Keratinocyte (primary cell): ENCODE data around the gene CGB7. TPM values are rescaled to one million over a fixed set of nuclear protein-coding genes. Genes with fewer than 3 reads are reported as not detected.

ENCODE experiments used
- DNase-seq: peaks from one replicate; pipeline ENCODE4 v3.0.0-alpha.2; 2011; ENCODE audit warnings: low read depth, missing footprints, low spot score
- FAIRE-seq: peaks from 2 replicates; lab custom pipeline; 2011; peaks lifted over from hg19 to GRCh38; lab: Jason Lieb, UNC
- H2AFZ ChIP-seq: 2 replicates; pipeline ENCODE4 v1.6.0; 2012; ENCODE audit warnings: low read length, control low read depth, inconsistent platforms; ENCODE audit not compliant: control insufficient read depth
- H3K27ac ChIP-seq: 2 replicates; pipeline ENCODE4 v1.5.1; 2011; ENCODE audit warnings: low read length; ENCODE audit not compliant: control insufficient read depth, insufficient read depth
- H3K27me3 ChIP-seq: 3 replicates; pipeline ENCODE4 v1.6.0; 2011; ENCODE audit warnings: low read length; ENCODE audit not compliant: control insufficient read depth, insufficient read depth; ENCODE audit errors: extremely low read depth
- H3K36me3 ChIP-seq, 2 experiments: 2 replicates in 1 of 2; 3 replicates in 1 of 2; pipeline ENCODE4 v1.5.1; 2011; ENCODE audit warnings: low read length in 2 of 2, mild to moderate bottlenecking in 1 of 2; ENCODE audit not compliant: control insufficient read depth in 2 of 2, insufficient read depth in 2 of 2; ENCODE audit errors: extremely low read depth in 1 of 2
- H3K4me1 ChIP-seq: 3 replicates; pipeline ENCODE4 v1.5.1; 2011; ENCODE audit warnings: low read length; ENCODE audit not compliant: control insufficient read depth, insufficient read depth; ENCODE audit errors: extremely low read depth
- H3K4me2 ChIP-seq: 3 replicates; pipeline ENCODE4 v1.6.0; 2011; ENCODE audit warnings: low read depth, low read length; ENCODE audit not compliant: control insufficient read depth, insufficient read depth; ENCODE audit errors: extremely low read depth
- H3K4me3 ChIP-seq, 3 experiments: fragments of 200-600 bp in 1 of 3; sonication (generic) in 1 of 3; 2 replicates in 2 of 3; 3 replicates in 1 of 3; pipeline ENCODE4 v1.5.1; 2011 to 2016; ENCODE audit warnings: low read length in 3 of 3, mild to moderate bottlenecking in 3 of 3, control low read depth in 2 of 3, inconsistent platforms in 1 of 3, low read depth in 1 of 3, mixed read lengths in 1 of 3, mixed run types in 1 of 3, moderate library complexity in 1 of 3; ENCODE audit not compliant: control insufficient read depth in 2 of 3, insufficient read depth in 2 of 3; ENCODE audit errors: extremely low read depth in 1 of 3
- H3K79me2 ChIP-seq: 2 replicates; pipeline ENCODE4 v1.6.0; 2012; ENCODE audit warnings: low read length; ENCODE audit not compliant: control insufficient read depth, insufficient read depth
- H3K9ac ChIP-seq: 3 replicates; pipeline ENCODE4 v1.6.0; 2011; ENCODE audit warnings: low read length; ENCODE audit not compliant: control insufficient read depth, insufficient read depth; ENCODE audit errors: extremely low read depth
- H3K9me1 ChIP-seq: 3 replicates; pipeline ENCODE4 v1.6.0; 2011; ENCODE audit warnings: low read length; ENCODE audit not compliant: control insufficient read depth, insufficient read depth; ENCODE audit errors: extremely low read depth
- H3K9me3 ChIP-seq: 2 replicates; pipeline ENCODE4 v1.5.1; 2012; ENCODE audit warnings: low read depth, low read length; ENCODE audit not compliant: control insufficient read depth
- H4K20me1 ChIP-seq: 3 replicates; pipeline ENCODE4 v1.6.0; 2011; ENCODE audit warnings: low read length; ENCODE audit not compliant: control insufficient read depth, insufficient read depth; ENCODE audit errors: extremely low read depth
- CTCF ChIP-seq, 3 experiments: IDR thresholded peaks in 1 of 3; conservative IDR thresholded peaks in 1 of 3; optimal IDR thresholded peaks in 1 of 3; 2 replicates in 2 of 3; 3 replicates in 1 of 3; pipeline versions ENCODE3 to v1.5.1; 2011; ENCODE audit warnings: low read length in 3 of 3, mild to moderate bottlenecking in 3 of 3, moderate library complexity in 2 of 3, control low read depth in 1 of 3, inconsistent platforms in 1 of 3; ENCODE audit not compliant: insufficient read depth in 2 of 3; ENCODE audit errors: extremely low read depth in 1 of 3
- EZH2 ChIP-seq: IDR thresholded peaks from one replicate; pipeline ENCODE4 v1.6.1; 2012; ENCODE audit warnings: inconsistent platforms, mild to moderate bottlenecking, low read length, moderate library complexity
- dilution Hi-C: fragments of 300-500 bp; cut with MboI; formaldehyde crosslinking; loops from one replicate; pipeline ENCODE4 v1.7.0; 2020; ENCODE audit warnings: low sequenced_read_pairs; ENCODE audit not compliant: extremely low pct_ligation_motif_present
- polyA plus RNA-seq, 5 experiments: library from polyadenylated mRNA; depleted of rRNA in 3 of 5; stranded (reverse) in 3 of 5; stranded (forward) in 1 of 5; unstranded in 1 of 5; fragments of >200 nt; gene quantifications; 1 replicate in 1 of 5; 2 replicates in 3 of 5; 3 replicates in 1 of 5; pipeline versions ENCODE4 v1.2.1 to v1.2.3, GENCODE V29; 2011 to 2012; ENCODE audit warnings: missing spikeins in 2 of 5, low read depth in 1 of 5, low replicate concordance in 1 of 5

CGB7 gene
- polyA plus RNA-seq, 1 donor (not counting 4 experiments of a cell fraction or from before 2014, with no cell fraction given) = 0.92 TPM

- H3K4me2 ChIP-seq = no peak overlapping the region
- no peak overlapping the region for H3K9ac ChIP-seq
- dilution Hi-C loops = no loop called here
- H3K9me1 ChIP-seq = no peaks in the 10 kb centered on the region
- H3K27me3 ChIP-seq = no peaks in the 10 kb centered on the region
- peaks cover 28% of the 10 kb centered on the region for H4K20me1 ChIP-seq
- no peaks in the 10 kb centered on the region for H3K9me3 ChIP-seq
- DNase-seq (no peak), FAIRE-seq (no peak)
- no peak overlapping the region for H2AFZ ChIP-seq
- peaks cover 38 to 58% of the 10 kb centered on the region in 2 experiments for H3K36me3 ChIP-seq
- no peak overlapping the region for H3K27ac ChIP-seq
- peaks cover 70% of the 10 kb centered on the region for H3K79me2 ChIP-seq
- TF ChIP-seq CTCF (optimal IDR thresholded peaks at IDR 0.05 in 1 of 3, IDR thresholded peaks at IDR 0.05 in 1 of 3, conservative IDR thresholded peaks at IDR 0.05 in 1 of 3; ENCODE audit: extremely low read depth in 1 of 3, insufficient read depth in 2 of 3, low read length in 3 of 3) (no peak), EZH2 (no peak)
- no peaks in the 10 kb centered on the region for H3K4me1 ChIP-seq
- H3K4me3 ChIP-seq = no peak overlapping the region
These were observed 37.2 kb upstream of the CGB7 start for GRCh38 chr19:49094505-49095482.

GRCh38 chr19:49092686-49093085 lies 35.1 kb upstream of the CGB7 start:
- Histone ChIP-seq H2AFZ (no peak overlapping the region), H3K9me3 (no peaks in the 10 kb centered on the region), H3K27me3 (no peaks in the 10 kb centered on the region), H3K4me1 (no peaks in the 10 kb centered on the region), H3K4me3 (no peak overlapping the region), H3K36me3 (peaks cover 30 to 54% of the 10 kb centered on the region in 2 experiments), H3K9me1 (no peaks in the 10 kb centered on the region), H4K20me1 (peaks cover 27% of the 10 kb centered on the region), H3K79me2 (peaks cover 70% of the 10 kb centered on the region), H3K27ac (no peak overlapping the region), H3K9ac (no peak overlapping the region), H3K4me2 (no peak overlapping the region)
- dilution Hi-C loops = no loop called here
- no peak for FAIRE-seq
- no peak for DNase-seq
- TF ChIP-seq CTCF (optimal IDR thresholded peaks at IDR 0.05 in 1 of 3, IDR thresholded peaks at IDR 0.05 in 1 of 3, conservative IDR thresholded peaks at IDR 0.05 in 1 of 3; ENCODE audit: extremely low read depth in 1 of 3, insufficient read depth in 2 of 3, low read length in 3 of 3) (no peak), EZH2 (no peak)
